Suprapubic skin (tissue), 4 donors: Measurements from ENCODE around the gene TRIAP1. TPM values are rescaled to one million over a fixed set of nuclear protein-coding genes. Genes with fewer than 3 reads are reported as not detected.
A peak's percentile ranks its signal among the peaks of the same experiment; 100 is the strongest.

Experiments used
- DNase-seq, 2 donors: peaks; one replicate each; pipeline ENCODE4 v3.0.0-alpha.2; 2019; ENCODE audit warnings: low spot score in 2 of 2
- H3K27ac ChIP-seq: fragments of 200-600 bp; sonication (generic); one replicate; pipeline ENCODE4 v1.5.1; 2019
- H3K27me3 ChIP-seq: fragments of 200-600 bp; sonication (generic); one replicate; pipeline ENCODE4 v1.5.1; 2019
- H3K36me3 ChIP-seq: fragments of 200-600 bp; sonication (generic); one replicate; pipeline ENCODE4 v1.5.1; 2019
- H3K4me1 ChIP-seq: fragments of 200-600 bp; sonication (generic); one replicate; pipeline ENCODE4 v1.5.1; 2019
- H3K4me3 ChIP-seq: fragments of 200-600 bp; sonication (generic); one replicate; pipeline ENCODE4 v1.5.1; 2019; ENCODE audit warnings: mild to moderate bottlenecking
- H3K9me3 ChIP-seq: fragments of 200-600 bp; sonication (generic); one replicate; pipeline ENCODE4 v1.5.1; 2019
- EP300 ChIP-seq: sonication (generic); formaldehyde crosslinking; IDR thresholded peaks from one replicate; pipeline ENCODE4 v1.6.1; 2017; ENCODE audit warnings: antibody characterized with exemption
- POLR2A ChIP-seq, 2 donors: fragments of 450-650 bp; IDR thresholded peaks; one replicate each; pipeline ENCODE4 v1.6.1; 2017; ENCODE audit warnings: antibody characterized with exemption in 2 of 2, mild to moderate bottlenecking in 2 of 2, moderate library complexity in 2 of 2
- POLR2AphosphoS5 ChIP-seq, 3 donors: sonication (generic); formaldehyde crosslinking; IDR thresholded peaks; one replicate each; pipeline ENCODE4 v1.6.1; 2017; ENCODE audit warnings: antibody characterized with exemption in 3 of 3
- WGBS: methylation state at CpG from one replicate; pipeline ENCODE4 v1.1.5; 2018; 5-methylcytosine and 5-hydroxymethylcytosine counted together
- total RNA-seq, 4 donors: library from RNA; depleted of rRNA; stranded (reverse); fragments of >200 nt; gene quantifications; one replicate each; pipeline ENCODE4 v1.1.0, GENCODE V29; 2016
- TF ChIP-seq, protein P1 (sequence below), 2 donors: fragments of 200-600 bp in 1 of 2; fragments of 450-650 bp in 1 of 2; sonication (generic) in 1 of 2; IDR thresholded peaks; one replicate each; pipeline ENCODE4 v1.5.1; 2016 to 2019; ENCODE audit warnings: antibody characterized with exemption in 2 of 2, mild to moderate bottlenecking in 1 of 2, moderate library complexity in 1 of 2

The TRIAP1 gene
- total RNA-seq, 4 donors from 2014 or later, result 9.7 to 22.9 (median 17.4) TPM

DNA sequence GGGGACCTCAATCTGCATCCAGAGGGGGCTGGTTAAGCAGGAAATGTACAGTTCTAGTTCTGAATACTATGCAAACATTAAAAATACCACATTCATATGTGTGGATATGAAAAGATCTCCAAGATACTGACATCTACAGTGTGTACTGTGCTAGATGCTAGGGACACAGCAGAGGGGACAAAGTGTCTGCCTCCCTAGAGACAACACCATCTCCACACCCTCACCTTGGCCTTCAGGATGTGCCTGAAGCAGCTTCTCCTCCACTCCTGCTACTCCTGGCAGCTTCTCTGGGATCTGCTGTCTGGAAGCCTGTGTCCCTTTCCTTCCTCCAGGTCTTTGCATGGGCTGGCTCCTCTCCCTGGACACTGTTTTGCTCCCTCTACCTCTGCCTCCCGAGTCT is 34.0 kb upstream of the TRIAP1 start:
- Histone ChIP-seq H3K27ac (no peak overlapping the region), H3K4me1 (no peaks in the 10 kb centered on the region), H3K9me3 (no peaks in the 10 kb centered on the region), H3K27me3 (no peaks in the 10 kb centered on the region), H3K36me3 (peaks cover 6% of the 10 kb centered on the region), H3K4me3 (no peak overlapping the region)
- TF ChIP-seq POLR2A (IDR thresholded peaks at IDR 0.05), result no peak
- TF ChIP-seq EP300, result no peak
- TF ChIP-seq, protein P1, sequence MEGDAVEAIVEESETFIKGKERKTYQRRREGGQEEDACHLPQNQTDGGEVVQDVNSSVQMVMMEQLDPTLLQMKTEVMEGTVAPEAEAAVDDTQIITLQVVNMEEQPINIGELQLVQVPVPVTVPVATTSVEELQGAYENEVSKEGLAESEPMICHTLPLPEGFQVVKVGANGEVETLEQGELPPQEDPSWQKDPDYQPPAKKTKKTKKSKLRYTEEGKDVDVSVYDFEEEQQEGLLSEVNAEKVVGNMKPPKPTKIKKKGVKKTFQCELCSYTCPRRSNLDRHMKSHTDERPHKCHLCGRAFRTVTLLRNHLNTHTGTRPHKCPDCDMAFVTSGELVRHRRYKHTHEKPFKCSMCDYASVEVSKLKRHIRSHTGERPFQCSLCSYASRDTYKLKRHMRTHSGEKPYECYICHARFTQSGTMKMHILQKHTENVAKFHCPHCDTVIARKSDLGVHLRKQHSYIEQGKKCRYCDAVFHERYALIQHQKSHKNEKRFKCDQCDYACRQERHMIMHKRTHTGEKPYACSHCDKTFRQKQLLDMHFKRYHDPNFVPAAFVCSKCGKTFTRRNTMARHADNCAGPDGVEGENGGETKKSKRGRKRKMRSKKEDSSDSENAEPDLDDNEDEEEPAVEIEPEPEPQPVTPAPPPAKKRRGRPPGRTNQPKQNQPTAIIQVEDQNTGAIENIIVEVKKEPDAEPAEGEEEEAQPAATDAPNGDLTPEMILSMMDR (IDR thresholded peaks at IDR 0.05), result no peak
- TF ChIP-seq POLR2AphosphoS5 (IDR thresholded peaks at IDR 0.05), result no peak
- no peak for DNase-seq
- 86% methylated on average over 1 of the region's 1 CpG for WGBS

DNA sequence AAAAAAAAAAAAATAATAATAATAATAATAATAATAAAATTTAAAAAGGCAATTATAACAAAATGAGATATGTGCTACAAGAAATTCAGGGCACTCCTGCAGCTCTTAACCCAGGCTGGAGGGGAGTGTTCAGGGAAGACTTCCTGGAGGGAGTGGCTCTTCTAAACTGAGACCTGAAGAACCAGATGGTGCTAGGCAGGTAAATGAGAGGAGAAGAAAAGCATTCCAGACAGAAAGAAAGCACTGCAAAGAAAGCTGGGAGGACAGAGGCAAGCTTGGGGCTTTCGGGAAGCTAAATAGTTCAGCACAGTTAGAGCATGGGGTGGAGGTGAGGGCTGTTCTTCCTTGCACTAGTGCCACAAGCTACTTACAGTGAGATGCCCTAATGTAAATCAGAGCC is 33.3 kb upstream of the TRIAP1 start:
- no peaks in the 10 kb centered on the region for H3K9me3 ChIP-seq
- TF ChIP-seq POLR2AphosphoS5 (IDR thresholded peaks at IDR 0.05) (no peak), EP300 (no peak), POLR2A (IDR thresholded peaks at IDR 0.05) (no peak)
- 92% methylated on average over 1 of the region's 1 CpG for WGBS
- H3K4me1 ChIP-seq, result peaks cover 7% of the 10 kb centered on the region
- H3K4me3 ChIP-seq, result no peak overlapping the region
- no peak for DNase-seq
- no peaks in the 10 kb centered on the region for H3K27me3 ChIP-seq
- H3K27ac ChIP-seq, result no peak overlapping the region
- peaks cover 6% of the 10 kb centered on the region for H3K36me3 ChIP-seq

DNA sequence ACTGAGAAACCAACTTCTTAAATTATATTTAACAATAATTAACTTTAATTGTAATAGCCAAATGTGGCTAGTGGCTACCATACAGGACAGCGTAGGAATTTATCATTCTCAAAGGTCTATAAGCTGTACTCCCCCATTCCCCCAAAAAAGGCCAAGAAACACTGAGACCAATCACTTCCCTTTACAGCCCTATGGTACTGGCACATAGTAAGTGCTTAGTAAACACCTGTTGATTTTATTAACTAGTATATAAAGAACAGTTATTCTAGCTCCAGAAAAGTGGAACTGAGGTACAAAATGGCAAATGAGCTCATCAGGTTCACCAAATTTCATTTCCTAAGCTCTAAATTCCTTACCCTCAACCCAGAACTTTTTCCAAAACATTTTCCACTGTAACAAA is 29.5 kb upstream of the TRIAP1 start:
- WGBS, result 90% methylated on average over 1 of the region's 1 CpG
- no peak overlapping the region for H3K27ac ChIP-seq

DNA sequence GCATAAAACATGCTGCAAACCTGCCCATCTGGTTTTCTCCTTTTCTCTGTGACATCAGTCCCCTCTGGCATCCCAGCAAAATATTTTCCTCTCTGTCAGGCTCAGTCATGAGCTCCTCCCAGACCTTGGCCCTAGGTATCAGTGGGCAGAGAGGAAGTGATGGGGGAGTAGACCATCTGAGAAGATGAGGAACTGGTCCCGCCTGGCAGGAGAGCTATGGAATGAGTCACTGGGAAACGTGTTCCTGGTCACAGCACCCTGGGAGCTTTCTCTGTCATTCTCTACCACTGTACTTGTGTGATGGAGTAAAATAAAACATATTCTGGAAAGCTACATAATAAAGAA is 28.4 kb upstream of the TRIAP1 start:
- WGBS, result 2% methylated on average over 2 of the region's 2 CpGs
- Histone ChIP-seq H3K4me3 (no peak overlapping the region), H3K36me3 (no peaks in the 10 kb centered on the region), H3K27ac (peak overlapping the region; percentile 72), H3K9me3 (no peaks in the 10 kb centered on the region), H3K27me3 (no peaks in the 10 kb centered on the region), H3K4me1 (peaks cover 38% of the 10 kb centered on the region)
- DNase-seq, result no peak
- TF ChIP-seq, protein P1 (IDR thresholded peaks at IDR 0.05), result no peak
- TF ChIP-seq EP300 (no peak), POLR2AphosphoS5 (IDR thresholded peaks at IDR 0.05) (no peak), POLR2A (IDR thresholded peaks at IDR 0.05) (no peak)

More for the DNA sequence above, 29.5 kb upstream of the TRIAP1 start:
- H3K4me3 ChIP-seq, result no peak overlapping the region
- H3K9me3 ChIP-seq, result no peaks in the 10 kb centered on the region
- peaks cover 28% of the 10 kb centered on the region for H3K4me1 ChIP-seq
- H3K36me3 ChIP-seq, result no peaks in the 10 kb centered on the region
- no peak for DNase-seq
- no peaks in the 10 kb centered on the region for H3K27me3 ChIP-seq
- TF ChIP-seq POLR2AphosphoS5 (IDR thresholded peaks at IDR 0.05), result no peak
- TF ChIP-seq POLR2A (IDR thresholded peaks at IDR 0.05), result no peak
- TF ChIP-seq, protein P1 (IDR thresholded peaks at IDR 0.05), result no peak
- no peak for TF ChIP-seq EP300

DNA sequence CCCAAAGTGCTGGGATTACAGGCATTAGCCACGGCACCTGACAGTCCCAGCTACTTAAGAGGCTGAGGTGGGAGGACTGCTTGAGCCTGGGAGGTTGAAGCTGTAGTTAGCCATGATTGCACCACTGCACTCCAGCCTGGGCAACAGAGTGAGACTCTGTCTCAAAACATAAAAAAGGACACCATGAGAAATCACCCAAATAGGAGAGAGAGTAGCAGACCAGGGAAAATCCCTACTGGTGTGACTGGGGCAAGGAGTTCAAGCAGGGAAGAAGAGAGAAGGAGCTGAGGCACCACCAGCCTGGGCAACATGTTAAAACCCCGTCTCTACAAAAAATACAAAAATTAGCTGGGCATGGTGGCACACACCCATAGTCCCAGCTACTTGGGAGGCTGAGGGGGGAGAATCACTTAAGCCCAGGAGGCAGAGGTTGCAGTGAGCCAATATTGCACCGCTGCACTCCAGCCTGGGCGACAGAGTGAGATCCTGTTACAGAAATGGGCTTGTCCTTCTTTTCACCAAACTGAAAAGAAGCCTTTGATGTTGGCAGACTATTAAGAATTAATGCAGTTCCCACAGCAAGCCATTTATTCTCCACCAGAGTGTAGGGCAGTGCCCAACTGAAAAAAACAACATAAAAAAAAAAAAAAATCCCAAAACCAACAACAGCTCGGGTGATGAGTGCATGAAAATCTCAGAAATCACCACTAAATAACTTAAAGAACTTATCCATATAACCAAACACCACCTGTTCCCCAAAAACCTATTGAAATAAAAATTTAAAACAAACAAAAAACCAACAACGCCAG is 27.8 kb upstream of the TRIAP1 start:
- TF ChIP-seq POLR2A (IDR thresholded peaks at IDR 0.05) (no peak), EP300 (no peak), POLR2AphosphoS5 (IDR thresholded peaks at IDR 0.05) (no peak)
- TF ChIP-seq, protein P1 (IDR thresholded peaks at IDR 0.05), result no peak
- H3K4me1 ChIP-seq, result peaks cover 38% of the 10 kb centered on the region
- 61% methylated on average over 6 of the region's 6 CpGs for WGBS
- H3K27me3 ChIP-seq, result no peaks in the 10 kb centered on the region
- H3K27ac ChIP-seq, result peak overlapping the region; percentile 72
- H3K4me3 ChIP-seq, result no peak overlapping the region
- no peak for DNase-seq
- H3K36me3 ChIP-seq, result no peaks in the 10 kb centered on the region
- H3K9me3 ChIP-seq, result no peaks in the 10 kb centered on the region
